Endothelial cell of umbilical vein (primary cell): ENCODE results near the gene KRR1. TPM values are rescaled to one million over a fixed set of nuclear protein-coding genes. Genes with fewer than 3 reads are reported as not detected.

Experiments
- BruUV-seq: library from RNA; stranded (reverse); fragments of 400-500 nt; replicated peaks from 2 replicates; lab custom pipeline; 2021; lab: Mats Ljungman, UMichigan
- CTCF ChIA-PET: fragments of 300-600, 350-600 bp; sonication (Branson Sonifier 250); formaldehyde crosslinking; loops from one replicate; lab custom pipeline; 2021; ENCODE audit warnings: antibody characterized with exemption, inconsistent platforms; lab: Charles Lee
- POLR2A ChIA-PET: fragments of 300-600, 350-600 bp; sonication (Branson Sonifier 250); formaldehyde crosslinking; loops from one replicate; lab custom pipeline; 2021; ENCODE audit warnings: antibody characterized with exemption, inconsistent platforms; lab: Charles Lee
- DNase-seq: peaks from one replicate; pipeline ENCODE4 v3.0.0-alpha.2; 2011; ENCODE audit warnings: low read depth, low spot score
- FAIRE-seq: peaks from 2 replicates; lab custom pipeline; 2011; peaks lifted over from hg19 to GRCh38; lab: Jason Lieb, UNC
- H2AFZ ChIP-seq: 2 replicates; pipeline ENCODE4 v1.6.0; 2012; ENCODE audit warnings: low read depth, low read length, control low read depth, inconsistent platforms
- H3K27ac ChIP-seq: 2 replicates; pipeline ENCODE4 v1.5.1; 2011; ENCODE audit warnings: low read depth, mild to moderate bottlenecking, control low read depth, low read length, moderate library complexity; ENCODE audit not compliant: insufficient read depth
- H3K27me3 ChIP-seq, 2 experiments: 2 replicates each; pipeline versions ENCODE4 v1.6.0 to v1.6.1; 2011; ENCODE audit warnings: low read length in 2 of 2, mixed read lengths in 1 of 2; ENCODE audit not compliant: control insufficient read depth in 2 of 2, insufficient read depth in 2 of 2
- H3K36me3 ChIP-seq, 2 experiments: 2 replicates in 1 of 2; 3 replicates in 1 of 2; pipeline ENCODE4 v1.5.1; 2011; ENCODE audit warnings: low read length in 2 of 2, mild to moderate bottlenecking in 1 of 2, moderate library complexity in 1 of 2; ENCODE audit not compliant: control insufficient read depth in 2 of 2, insufficient read depth in 2 of 2; ENCODE audit errors: extremely low read depth in 1 of 2
- H3K4me1 ChIP-seq: 3 replicates; pipeline ENCODE4 v1.5.1; 2011; ENCODE audit warnings: mild to moderate bottlenecking, low read length; ENCODE audit not compliant: control insufficient read depth, insufficient read depth; ENCODE audit errors: extremely low read depth
- H3K4me2 ChIP-seq: 2 replicates; pipeline ENCODE4 v1.6.1; 2011; ENCODE audit warnings: low read length, control low read depth, mixed read lengths; ENCODE audit not compliant: insufficient read depth
- H3K4me3 ChIP-seq, 3 experiments: fragments of 200-600 bp in 1 of 3; sonication (generic), shearing (Covaris generic) in 1 of 3; replicated peaks in 1 of 3; 2 replicates each; pipeline ENCODE4 v1.5.1; 2011 to 2016; ENCODE audit warnings: control low read depth in 3 of 3, low read length in 3 of 3, mild to moderate bottlenecking in 2 of 3, inconsistent platforms in 1 of 3, low read depth in 1 of 3, moderate library complexity in 1 of 3; ENCODE audit not compliant: insufficient read depth in 1 of 3
- H3K79me2 ChIP-seq: 2 replicates; pipeline ENCODE4 v1.6.0; 2012; ENCODE audit warnings: low read length, inconsistent platforms; ENCODE audit not compliant: control insufficient read depth, insufficient read depth
- H3K9ac ChIP-seq: replicated peaks from 2 replicates; pipeline ENCODE3; 2011; ENCODE audit warnings: low read length, control low read depth; ENCODE audit not compliant: insufficient read depth; ENCODE audit errors: extremely low read depth
- H3K9me1 ChIP-seq: replicated peaks from 3 replicates; pipeline ENCODE4 v1.6.0; 2011; ENCODE audit warnings: mild to moderate bottlenecking, low read length; ENCODE audit not compliant: control insufficient read depth, insufficient read depth; ENCODE audit errors: extremely low read depth
- H3K9me3 ChIP-seq: replicated peaks from 2 replicates; pipeline ENCODE4 v1.5.1; 2012; ENCODE audit warnings: low read length, inconsistent platforms; ENCODE audit not compliant: control insufficient read depth, insufficient read depth
- H4K20me1 ChIP-seq: replicated peaks from 2 replicates; pipeline ENCODE3; 2011; ENCODE audit warnings: mild to moderate bottlenecking, low read length; ENCODE audit not compliant: control insufficient read depth, insufficient read depth; ENCODE audit errors: extremely low read depth
- EZH2 ChIP-seq: IDR thresholded peaks from 2 replicates; pipeline ENCODE4 v1.6.1; 2012; ENCODE audit warnings: borderline replicate concordance, low read depth, mild to moderate bottlenecking, moderate library complexity, low read length, inconsistent platforms; ENCODE audit not compliant: severe bottlenecking
- FOS ChIP-seq: IDR thresholded peaks from 2 replicates; pipeline ENCODE4 v1.6.1; 2011; ENCODE audit warnings: mild to moderate bottlenecking, low read length, moderate library complexity, borderline replicate concordance; ENCODE audit not compliant: insufficient read depth
- GATA2 ChIP-seq: IDR thresholded peaks from 2 replicates; pipeline ENCODE4 v1.7.0; 2011; ENCODE audit warnings: low read depth, mild to moderate bottlenecking, moderate library complexity, mixed read lengths, low read length; ENCODE audit not compliant: insufficient read length, insufficient read depth
- JUN ChIP-seq: IDR thresholded peaks from 2 replicates; pipeline ENCODE4 v1.6.1; 2011; ENCODE audit warnings: borderline replicate concordance, low read depth; ENCODE audit not compliant: insufficient read length, insufficient read depth
- MYC ChIP-seq: IDR thresholded peaks from one replicate; pipeline ENCODE4 v1.6.1; 2011; ENCODE audit warnings: mild to moderate bottlenecking, low read depth, low read length
- POLR2A ChIP-seq: IDR thresholded peaks from 2 replicates; pipeline ENCODE4 v1.6.1; 2012; ENCODE audit warnings: low read depth, mild to moderate bottlenecking, control low read depth, low read length
- POLR2AphosphoS5 ChIP-seq: IDR thresholded peaks from 2 replicates; pipeline ENCODE4 v1.6.1; 2012; ENCODE audit warnings: low read depth, mild to moderate bottlenecking, control low read depth, low read length, moderate library complexity; ENCODE audit not compliant: insufficient read depth
- dilution Hi-C: fragments of 300-500 bp; cut with MboI; formaldehyde crosslinking; loops from one replicate; pipeline ENCODE4 v1.15.0; 2019; ENCODE audit warnings: low sequenced_read_pairs; ENCODE audit not compliant: extremely low pct_ligation_motif_present
- intact Hi-C: fragments of 100-400 bp; cut with micrococcal nuclease; formaldehyde crosslinking; loops from one replicate; pipeline ENCODE4 v1.10.0; 2022
- polyA plus RNA-seq, 4 experiments: library from polyadenylated mRNA; depleted of rRNA in 3 of 4; stranded (reverse) in 3 of 4; unstranded in 1 of 4; fragments of >200 nt; gene quantifications; 2 replicates each; pipeline versions ENCODE4 v1.2.1 to v1.2.3, GENCODE V29; 2011 to 2012; ENCODE audit warnings: missing spikeins in 1 of 4
- total RNA-seq: library from RNA; stranded (reverse); gene quantifications from 2 replicates; pipeline ENCODE4 v1.2.3, GENCODE V29; 2021
- TF ChIP-seq, protein P1 (sequence below): IDR thresholded peaks from 2 replicates; pipeline ENCODE4 v1.6.1; 2011; ENCODE audit not compliant: insufficient read depth, insufficient read length
- TF ChIP-seq, protein P2 (sequence below), 2 donors: IDR thresholded peaks; 1 replicate in 1 of 2; 2 replicates in 1 of 2; pipeline ENCODE4 v1.5.1; 2011; ENCODE audit warnings: low read length in 2 of 2, mild to moderate bottlenecking in 2 of 2, moderate library complexity in 2 of 2, control low read depth in 1 of 2, inconsistent platforms in 1 of 2, low read depth in 1 of 2; ENCODE audit not compliant: insufficient read depth in 1 of 2; ENCODE audit errors: extremely low read depth in 1 of 2

KRR1 gene
- total and polyA plus RNA-seq, 2 donors (not counting 3 experiments of a cell fraction or from before 2014, with no cell fraction given) = 5.9 to 49.3 TPM

DNA sequence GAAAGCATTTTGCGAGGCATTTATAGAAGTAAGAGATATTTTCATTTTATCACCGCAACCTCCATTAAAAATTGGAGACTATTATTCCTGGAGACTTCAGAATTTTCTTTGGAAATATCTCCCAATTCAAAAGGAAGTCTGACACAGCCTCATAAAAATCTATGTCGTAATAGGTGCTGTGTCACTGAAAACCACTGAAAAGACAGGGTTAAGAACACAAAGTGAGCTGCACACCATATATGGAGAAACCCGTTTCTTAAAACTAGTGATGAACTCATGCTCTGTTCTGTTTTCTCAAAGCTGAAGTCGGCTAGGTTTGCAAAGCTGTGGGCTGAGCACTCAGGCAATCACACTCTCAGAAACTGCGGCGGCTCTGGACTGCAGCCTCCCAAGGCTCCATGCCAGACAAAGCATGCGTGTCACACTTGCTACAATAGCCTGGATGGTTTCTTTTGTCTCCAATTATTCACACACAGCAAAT, 30.9 kb downstream of the KRR1 start, which contains the start of gene GLIPR1:
Gene GLIPR1 (plus strand): TSS at position 287 of the 481 bp plus-strand sequence. CDS start 126 bp downstream, at position 413.
- H3K27ac ChIP-seq = peak within 1 kb of the TSS; percentile 80
- BruUV-seq = no TSS peak
- peak within 1 kb of the TSS; percentile 98 for H3K4me2 ChIP-seq
- dilution Hi-C loops (no loop called here), intact Hi-C loops (loop anchor here (1.0 to 10.0 kb wide), 4 partner anchors 34 to 1104 kb away; partner anchors contain the start of genes GLIPR1L1 and GLIPR1L2)
- DNase-seq (peak; percentile 93), FAIRE-seq (peak; percentile 89)
- peak within 1 kb of the TSS; percentile 86 for H3K9ac ChIP-seq
- H2AFZ ChIP-seq = peak within 1 kb of the TSS; percentile 76
- peak within 1 kb of the TSS; percentile 37 to 79 (median 47) for H3K4me3 ChIP-seq
- H3K36me3 ChIP-seq = peaks cover 0 to 2% of the 10 kb centered on the region in 2 experiments
- peaks cover 29% of the 10 kb centered on the region for H3K4me1 ChIP-seq
- no peaks in the 10 kb centered on the region for H3K27me3 ChIP-seq
- POLR2A ChIA-PET = interaction anchor here (0.6 to 1.9 kb wide), 8 partner anchors 9 to 814 kb away, joined by 3 to 7 read pairs (median 3); partner anchors contain the start of gene GLIPR1L2
- CTCF ChIA-PET = interaction anchor here (0.6 to 3.8 kb wide), 10 partner anchors 9 to 1186 kb away, joined by 3 to 25 read pairs (median 4); partner anchors contain the start of genes GLIPR1L1 and GLIPR1L2
- H3K9me3 ChIP-seq = no peaks in the 10 kb centered on the region
- no peaks in the 10 kb centered on the region for H4K20me1 ChIP-seq
- H3K79me2 ChIP-seq = peaks cover 31% of the 10 kb centered on the region
- no peaks in the 10 kb centered on the region for H3K9me1 ChIP-seq
- TF ChIP-seq EZH2 (no peak), POLR2A (peak; percentile 96), POLR2AphosphoS5 (peak; percentile 92), FOS (peak; percentile 48), GATA2 (no peak), JUN (peak; percentile 40), MYC (no peak)
- TF ChIP-seq, protein P1, sequence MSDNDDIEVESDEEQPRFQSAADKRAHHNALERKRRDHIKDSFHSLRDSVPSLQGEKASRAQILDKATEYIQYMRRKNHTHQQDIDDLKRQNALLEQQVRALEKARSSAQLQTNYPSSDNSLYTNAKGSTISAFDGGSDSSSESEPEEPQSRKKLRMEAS = no peak
- TF ChIP-seq, protein P2, sequence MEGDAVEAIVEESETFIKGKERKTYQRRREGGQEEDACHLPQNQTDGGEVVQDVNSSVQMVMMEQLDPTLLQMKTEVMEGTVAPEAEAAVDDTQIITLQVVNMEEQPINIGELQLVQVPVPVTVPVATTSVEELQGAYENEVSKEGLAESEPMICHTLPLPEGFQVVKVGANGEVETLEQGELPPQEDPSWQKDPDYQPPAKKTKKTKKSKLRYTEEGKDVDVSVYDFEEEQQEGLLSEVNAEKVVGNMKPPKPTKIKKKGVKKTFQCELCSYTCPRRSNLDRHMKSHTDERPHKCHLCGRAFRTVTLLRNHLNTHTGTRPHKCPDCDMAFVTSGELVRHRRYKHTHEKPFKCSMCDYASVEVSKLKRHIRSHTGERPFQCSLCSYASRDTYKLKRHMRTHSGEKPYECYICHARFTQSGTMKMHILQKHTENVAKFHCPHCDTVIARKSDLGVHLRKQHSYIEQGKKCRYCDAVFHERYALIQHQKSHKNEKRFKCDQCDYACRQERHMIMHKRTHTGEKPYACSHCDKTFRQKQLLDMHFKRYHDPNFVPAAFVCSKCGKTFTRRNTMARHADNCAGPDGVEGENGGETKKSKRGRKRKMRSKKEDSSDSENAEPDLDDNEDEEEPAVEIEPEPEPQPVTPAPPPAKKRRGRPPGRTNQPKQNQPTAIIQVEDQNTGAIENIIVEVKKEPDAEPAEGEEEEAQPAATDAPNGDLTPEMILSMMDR (IDR thresholded peaks at IDR 0.05; ENCODE audit: extremely low read depth in 1 of 2, insufficient read depth in 1 of 2, low read depth in 1 of 2, low read length in 2 of 2) = no peak
